Loucy (cell line): ENCODE data around the gene ABLIM1.

ENCODE experiments used
- CTCF ChIP-seq: fragments of 200-600 bp; sonication (generic); conservative IDR thresholded peaks from 2 replicates; pipeline ENCODE4 v1.5.1; 2014; ENCODE audit warnings: mild to moderate bottlenecking, antibody characterized with exemption, low read length
- EZH2phosphoT487 ChIP-seq: fragments of 200-600 bp; IDR thresholded peaks from 2 replicates; pipeline ENCODE4 v1.6.1; 2018; ENCODE audit warnings: antibody characterized with exemption, mild to moderate bottlenecking, moderate library complexity, borderline replicate concordance

- TF ChIP-seq CTCF (no peak), EZH2phosphoT487 (no peak)
Observed at GRCh38 chr10:114654822-114655575, 3.1 kb downstream of the ABLIM1 start.
